Activated T-helper 9 cell treated with anti-CD3 and anti-CD28 coated beads, Interleukin-2, amount 50 U/mL, for 16 hours (primary cell): ENCODE data around the gene SIRPG.
"Not testable (repeated sequence)": the region's sequence is repeated elsewhere in the genome, so short reads cannot be mapped to it uniquely, and the experiment has no call there.

Experiments used
- DNase-seq: peaks from one replicate; pipeline ENCODE4 v3.0.0-alpha.2; 2020; ENCODE audit warnings: low read depth

SIRPG gene

GRCh38 chr20:1671891-1672669 lies 14.5 kb upstream of the SIRPG start:
- no peak for DNase-seq

- DNase-seq = no peak
Measured at GRCh38 chr20:1669304-1669703, 11.7 kb upstream of the SIRPG start.

- DNase-seq = no peak
Measured at GRCh38 chr20:1667502-1668085, 10.0 kb upstream of the SIRPG start.

- no peak for DNase-seq
Measured at GRCh38 chr20:1666802-1667201, 9.2 kb upstream of the SIRPG start.

GRCh38 chr20:1665345-1665744 lies 7.8 kb upstream of the SIRPG start:
- DNase-seq = no peak

GRCh38 chr20:1664911-1665310 lies 7.3 kb upstream of the SIRPG start:
- peak; percentile 34 for DNase-seq

- DNase-seq = no peak
Measured at GRCh38 chr20:1663917-1664316, 6.3 kb upstream of the SIRPG start.

- no peak for DNase-seq
Measured at GRCh38 chr20:1661542-1662299, 4.1 kb upstream of the SIRPG start.

- no peak for DNase-seq
Measured at GRCh38 chr20:1660246-1660645, 2.7 kb upstream of the SIRPG start.

GRCh38 chr20:1656844-1657243 lies 735 bp downstream of the SIRPG start:
- DNase-seq = no peak

GRCh38 chr20:1654996-1655395 lies 2.6 kb downstream of the SIRPG start:
- DNase-seq = no peak

GRCh38 chr20:1652960-1653359 lies 4.6 kb downstream of the SIRPG start:
- no peak for DNase-seq

GRCh38 chr20:1652104-1652503 lies 5.5 kb downstream of the SIRPG start:
- DNase-seq = no peak

- DNase-seq = no peak
Measured at GRCh38 chr20:1651268-1652058, 6.1 kb downstream of the SIRPG start.

- DNase-seq = no peak
Measured at GRCh38 chr20:1648101-1648500, 9.5 kb downstream of the SIRPG start.

- no peak for DNase-seq
Measured at GRCh38 chr20:1646975-1647431, 10.6 kb downstream of the SIRPG start.

- no peak for DNase-seq
Measured at GRCh38 chr20:1644101-1644962, 13.2 kb downstream of the SIRPG start.

- DNase-seq = not testable (repeated sequence)
Measured at GRCh38 chr20:1638643-1639042, 18.9 kb downstream of the SIRPG start.

- no peak for DNase-seq
Measured at GRCh38 chr20:1637755-1638154, 19.8 kb downstream of the SIRPG start.

GRCh38 chr20:1637226-1637625 lies 20.4 kb downstream of the SIRPG start:
- no peak for DNase-seq

- no peak for DNase-seq
Measured at GRCh38 chr20:1636621-1637020, 21.0 kb downstream of the SIRPG start.
